IMR-90 (cell line): ENCODE measurements around the gene DIP2C. TPM values are rescaled to one million over a fixed set of nuclear protein-coding genes. Genes with fewer than 3 reads are reported as not detected.

Experiments used
- ATAC-seq: fragments of 200-7000 bp; cut with Tn5 transposase; 2 replicates; pipeline ENCODE4 v1.9.1; 2020; ENCODE audit warnings: low read depth, mild to moderate bottlenecking, moderate library complexity
- BruUV-seq: library from RNA; stranded (reverse); fragments of 400-500 nt; replicated peaks from 2 replicates; lab custom pipeline; 2021; lab: Mats Ljungman, UMichigan
- CTCF ChIA-PET: fragments of 300-600 bp; formaldehyde crosslinking; extraction: SDS; loops from one replicate; lab custom pipeline; 2021; ENCODE audit warnings: antibody characterized with exemption; lab: Yijun Ruan, JAX
- POLR2A ChIA-PET: fragments of 300-600 bp; sonication (Branson Sonifier 250); formaldehyde crosslinking; loops from one replicate; lab custom pipeline; 2022; ENCODE audit warnings: antibody characterized with exemption; ENCODE audit not compliant: unreplicated experiment; lab: Charles Lee
- DNase-seq: peaks from one replicate; pipeline ENCODE4 v3.0.0; 2013
- H2AFZ ChIP-seq: replicated peaks from 2 replicates; pipeline ENCODE3; 2013; ENCODE audit warnings: low read length, mild to moderate bottlenecking; ENCODE audit not compliant: poor library complexity
- H2AK5ac ChIP-seq: 2 replicates; pipeline ENCODE4 v1.6.1; 2013; ENCODE audit warnings: low read depth, low read length, inconsistent platforms
- H2AK9ac ChIP-seq: replicated peaks from 2 replicates; pipeline ENCODE3; 2013; ENCODE audit warnings: mild to moderate bottlenecking, low read depth, low read length, moderate library complexity; ENCODE audit not compliant: poor library complexity
- H2BK120ac ChIP-seq: 2 replicates; pipeline ENCODE4 v1.6.1; 2013; ENCODE audit warnings: low read depth, low read length, inconsistent platforms
- H2BK15ac ChIP-seq: 3 replicates; pipeline ENCODE4 v1.6.1; 2013; ENCODE audit warnings: low read depth, low read length, inconsistent platforms
- H2BK20ac ChIP-seq: 2 replicates; pipeline ENCODE4 v1.6.1; 2013; ENCODE audit warnings: low read depth, mild to moderate bottlenecking, inconsistent platforms, low read length, moderate library complexity
- H2BK5ac ChIP-seq: 2 replicates; pipeline ENCODE4 v1.6.1; 2013; ENCODE audit warnings: mild to moderate bottlenecking, low read depth, low read length, inconsistent platforms; ENCODE audit not compliant: poor library complexity, severe bottlenecking
- H3K14ac ChIP-seq: replicated peaks from 2 replicates; pipeline ENCODE4 v1.6.1; 2013; ENCODE audit warnings: low read depth, low read length, inconsistent platforms
- H3K18ac ChIP-seq: 2 replicates; pipeline ENCODE4 v1.6.1; 2013; ENCODE audit warnings: low read depth, low read length, control low read depth
- H3K23ac ChIP-seq: 2 replicates; pipeline ENCODE4 v1.6.1; 2013; ENCODE audit warnings: low read depth, low read length, inconsistent platforms
- H3K27ac ChIP-seq: 2 replicates; pipeline ENCODE4 v1.5.1; 2013; ENCODE audit warnings: mild to moderate bottlenecking, control low read depth, low read length; ENCODE audit not compliant: insufficient read depth
- H3K27me3 ChIP-seq: 2 replicates; pipeline ENCODE4 v1.6.1; 2013; ENCODE audit warnings: low read length; ENCODE audit not compliant: control insufficient read depth, insufficient read depth
- H3K36me3 ChIP-seq: 2 replicates; pipeline ENCODE4 v1.6.1; 2013; ENCODE audit warnings: low read length, mixed read lengths; ENCODE audit not compliant: control insufficient read depth, insufficient read depth
- H3K4ac ChIP-seq: 2 replicates; pipeline ENCODE4 v1.6.1; 2013; ENCODE audit warnings: low read depth, low read length, inconsistent platforms
- H3K4me1 ChIP-seq: 2 replicates; pipeline ENCODE4 v1.6.1; 2013; ENCODE audit warnings: low read length, mixed read lengths; ENCODE audit not compliant: control insufficient read depth, insufficient read depth
- H3K4me2 ChIP-seq: 2 replicates; pipeline ENCODE4 v1.6.1; 2013; ENCODE audit warnings: low read depth, mild to moderate bottlenecking, control low read depth, low read length, moderate library complexity
- H3K4me3 ChIP-seq: 2 replicates; pipeline ENCODE4 v1.5.1; 2013; ENCODE audit warnings: low read depth, mild to moderate bottlenecking, control low read depth, low read length, moderate library complexity; ENCODE audit not compliant: insufficient read depth
- H3K56ac ChIP-seq: 2 replicates; pipeline ENCODE4 v1.6.1; 2013; ENCODE audit warnings: low read length, inconsistent platforms; ENCODE audit not compliant: insufficient read depth; ENCODE audit errors: extremely low read depth
- H3K79me1 ChIP-seq, 2 experiments: 2 replicates each; pipeline ENCODE4 v1.6.1; 2013; ENCODE audit warnings: low read length in 2 of 2, inconsistent platforms in 1 of 2, low read depth in 1 of 2
- H3K9ac ChIP-seq: 2 replicates; pipeline ENCODE4 v1.6.1; 2013; ENCODE audit warnings: low read depth, low read length, control low read depth
- H3K9me1 ChIP-seq: 2 replicates; pipeline ENCODE4 v1.6.1; 2013; ENCODE audit warnings: low read length, inconsistent platforms; ENCODE audit not compliant: insufficient read depth
- H3K9me3 ChIP-seq: 2 replicates; pipeline ENCODE4 v1.6.1; 2013; ENCODE audit warnings: low read length; ENCODE audit not compliant: control insufficient read depth, insufficient read depth
- H4K20me1 ChIP-seq: 2 replicates; pipeline ENCODE4 v1.6.1; 2013; ENCODE audit warnings: low read length, inconsistent platforms; ENCODE audit not compliant: insufficient read depth
- H4K5ac ChIP-seq: 2 replicates; pipeline ENCODE4 v1.6.1; 2013; ENCODE audit warnings: mild to moderate bottlenecking, low read depth, low read length, control low read depth
- H4K8ac ChIP-seq, 2 experiments: 2 replicates each; pipeline ENCODE4 v1.6.1; 2013; ENCODE audit warnings: low read depth in 2 of 2, low read length in 2 of 2, control low read depth in 1 of 2, inconsistent platforms in 1 of 2
- H4K91ac ChIP-seq: 2 replicates; pipeline ENCODE4 v1.6.1; 2013; ENCODE audit warnings: low read depth, low read length, inconsistent platforms; ENCODE audit not compliant: insufficient read depth
- CHD1 ChIP-seq: IDR thresholded peaks from 2 replicates; pipeline ENCODE4 v1.6.1; 2012; ENCODE audit warnings: low read depth, low read length, improper control_type of control experiment
- POLR2A ChIP-seq: IDR thresholded peaks from 2 replicates; pipeline ENCODE4 v1.6.1; 2012; ENCODE audit warnings: mild to moderate bottlenecking, low read depth, low read length
- WGBS, 2 experiments: methylation state at CpG; one replicate each; pipeline versions ENCODE4 v1.1.5 to v1.1.7; 2013; ENCODE audit warnings: missing lambda C conversion rate in 2 of 2; ENCODE audit not compliant: insufficient read length in 1 of 2; ENCODE audit errors: extremely low coverage in 2 of 2; 5-methylcytosine and 5-hydroxymethylcytosine counted together
- dilution Hi-C: fragments of 300-500 bp; cut with HindIII; formaldehyde crosslinking; loops from one replicate; pipeline ENCODE4 v1.14.3; 2018; ENCODE audit warnings: low sequenced_read_pairs; ENCODE audit not compliant: unreplicated experiment
- in situ Hi-C: fragments of 300-500 bp; cut with MboI; formaldehyde crosslinking; loops from 3 replicates; pipeline ENCODE4 v1.14.3; 2019; ENCODE audit warnings: low sequenced_read_pairs, inconsistent platforms, mixed read lengths
- intact Hi-C: fragments of 100-400 bp; cut with micrococcal nuclease; formaldehyde crosslinking; loops from 2 replicates; pipeline ENCODE4 v1.10.0; 2022
- polyA plus RNA-seq, 3 experiments: library from polyadenylated mRNA; depleted of rRNA; stranded (reverse); fragments of >200 nt; gene quantifications; 2 replicates each; pipeline ENCODE4 v1.2.3, GENCODE V29; 2012; ENCODE audit warnings: low replicate concordance in 1 of 3
- total RNA-seq: library from RNA; depleted of rRNA; stranded (reverse); fragments of >200 nt; gene quantifications from 2 replicates; pipeline ENCODE4 v1.2.3, GENCODE V29; 2012

The DIP2C gene
- total and polyA plus RNA-seq, 2 of the 4 experiments (the other 2 are of a cell fraction), result 8.6 to 17.3 TPM

DNA sequence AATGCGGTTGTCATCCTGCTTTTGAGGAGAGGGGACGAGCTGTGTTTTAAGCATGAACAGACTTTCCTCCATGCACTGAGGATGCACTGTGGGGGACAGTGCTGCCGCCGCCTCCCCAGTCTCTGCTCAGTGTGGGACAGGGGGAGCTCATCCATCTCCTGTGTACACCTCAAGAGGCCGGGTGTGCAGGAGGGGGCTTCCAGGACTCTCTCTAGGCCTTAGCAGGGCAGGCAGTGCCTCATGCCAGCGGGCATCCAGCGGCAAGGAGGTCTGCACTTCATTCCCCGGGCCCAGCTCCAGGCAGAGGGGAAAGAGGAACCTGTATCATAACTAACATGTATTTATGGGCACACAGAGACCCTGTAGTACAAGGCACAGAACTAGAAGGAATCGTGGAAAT is 89.7 kb downstream of the DIP2C start:
- H3K14ac ChIP-seq, result peak overlapping the region; percentile 98
- H3K4me3 ChIP-seq, result no peak overlapping the region
- H2AFZ ChIP-seq, result peak overlapping the region; percentile 37
- H3K27me3 ChIP-seq, result no peaks in the 10 kb centered on the region
- peak overlapping the region; percentile 79 for H2AK9ac ChIP-seq
- peak overlapping the region; percentile 100 for H2BK120ac ChIP-seq
- peak overlapping the region; percentile 100 for H2BK20ac ChIP-seq
- H3K27ac ChIP-seq, result peak overlapping the region; percentile 99
- H3K9me3 ChIP-seq, result no peaks in the 10 kb centered on the region
- peaks cover 13% of the 10 kb centered on the region for H4K20me1 ChIP-seq
- CTCF ChIA-PET, result no interaction called here
- H3K18ac ChIP-seq, result peak overlapping the region; percentile 97
- peak overlapping the region; percentile 96 for H4K5ac ChIP-seq
- TF ChIP-seq POLR2A, result no peak
- no peak for TF ChIP-seq CHD1
- peak overlapping the region; percentile 98 for H3K23ac ChIP-seq
- H3K56ac ChIP-seq, result peak overlapping the region; percentile 96; the same call in 1 of the 2 replicates
- H2AK5ac ChIP-seq, result peak overlapping the region; percentile 100
- peaks cover 70% of the 10 kb centered on the region for H3K9me1 ChIP-seq
- POLR2A ChIA-PET, result no interaction called here
- in situ Hi-C loops, result no loop called here
- intact Hi-C loops, result loop anchor here (5.0 kb wide), 1 partner anchor 83 kb away; no protein-coding TSS in a partner anchor
- dilution Hi-C loops, result no loop called here
- peak overlapping the region; percentile 99 for H4K91ac ChIP-seq
- H3K9ac ChIP-seq, result no peak overlapping the region
- peaks cover 47 to 92% of the 10 kb centered on the region in 2 experiments for H3K79me1 ChIP-seq
- H4K8ac ChIP-seq, result peak overlapping the region; percentile 96 to 98; a peak in 3 of 4 replicates
- ATAC-seq, result no peak
- peak overlapping the region; percentile 99 for H3K4ac ChIP-seq
- no TSS peak for BruUV-seq
- H3K36me3 ChIP-seq, result no peaks in the 10 kb centered on the region
- H3K4me1 ChIP-seq, result peaks cover 45% of the 10 kb centered on the region
- peak overlapping the region; percentile 98 for H2BK5ac ChIP-seq
- no peak overlapping the region for H3K4me2 ChIP-seq
- no peak for DNase-seq
- peak overlapping the region; percentile 99; the same call in 2 of the 3 replicates for H2BK15ac ChIP-seq
- WGBS, 2 experiments, result no CpG with 5 or more reads among the region's 9 CpGs
